Measurements from ENCODE around the gene MFF. TPM values are rescaled to one million over a fixed set of nuclear protein-coding genes. Genes with fewer than 3 reads are reported as not detected.
A peak's percentile ranks its signal among the peaks of the same experiment; 100 is the strongest.

MFF gene
- 10 to 100 TPM in 11 of 12 donors, not detected in 1; 58.5 to 91.2 (median 80.7) TPM for polyA plus RNA-seq (ENCODE audit: insufficient read length in 12 of 12)
- long read RNA-seq, donor 1, transcript MFF-201 (9 exons, 2,004 nt), result major isoform, 6 of 38 reads
- long read RNA-seq, donor 1, transcript MFF-205 (7 exons, 1,085 nt), result major isoform, 6 of 38 reads
- long read RNA-seq, donor 1, partial matches to known transcripts, result 7 of 38 reads
- long read RNA-seq, donor 1, other reads (novel, unspliced or antisense), result 0 of 38 reads
- long read RNA-seq, donor 2, transcript MFF-201 (9 exons, 2,004 nt), result major isoform, 8 of 28 reads
- long read RNA-seq, donor 2, partial matches to known transcripts, result 0 of 28 reads
- long read RNA-seq, donor 2, other reads (novel, unspliced or antisense), result 8 of 28 reads
- long read RNA-seq, donor 3, partial matches to known transcripts, result 0 of 16 reads
- long read RNA-seq, donor 3, other reads (novel, unspliced or antisense), result 0 of 16 reads
- long read RNA-seq, donor 4, partial matches to known transcripts, result 0 of 7 reads
- long read RNA-seq, donor 4, other reads (novel, unspliced or antisense), result 0 of 7 reads
- long read RNA-seq, donor 5, transcript MFF-201 (9 exons, 2,004 nt), result major isoform, 11 of 21 reads
- long read RNA-seq, donor 5, partial matches to known transcripts, result 0 of 21 reads
- long read RNA-seq, donor 5, other reads (novel, unspliced or antisense), result 0 of 21 reads
- long read RNA-seq, donor 6, transcript MFF-218 (3 exons, 1,824 nt), result major isoform, 5 of 17 reads
- long read RNA-seq, donor 6, transcript MFF-203 (8 exons, 1,716 nt), result major isoform, 5 of 17 reads
- long read RNA-seq, donor 6, partial matches to known transcripts, result 0 of 17 reads
- long read RNA-seq, donor 6, other reads (novel, unspliced or antisense), result 0 of 17 reads
- long read RNA-seq, donor 7, partial matches to known transcripts, result 0 of 13 reads
- long read RNA-seq, donor 7, other reads (novel, unspliced or antisense), result 0 of 13 reads
- long read RNA-seq, donor 8, transcript MFF-205 (7 exons, 1,085 nt), result major isoform, 7 of 29 reads
- long read RNA-seq, donor 8, transcript MFF-201 (9 exons, 2,004 nt), result minor isoform, 6 of 29 reads
- long read RNA-seq, donor 8, partial matches to known transcripts, result 0 of 29 reads
- long read RNA-seq, donor 8, other reads (novel, unspliced or antisense), result 6 of 29 reads
- long read RNA-seq, donor 9, partial matches to known transcripts, result 0 of 11 reads
- long read RNA-seq, donor 9, other reads (novel, unspliced or antisense), result 0 of 11 reads
- long read RNA-seq, donor 10, transcript MFF-201 (9 exons, 2,004 nt), result major isoform, 10 of 33 reads
- long read RNA-seq, donor 10, transcript MFF-205 (7 exons, 1,085 nt), result minor isoform, 7 of 33 reads
- long read RNA-seq, donor 10, partial matches to known transcripts, result 0 of 33 reads
- long read RNA-seq, donor 10, other reads (novel, unspliced or antisense), result 10 of 33 reads
- long read RNA-seq, donor 11, transcript MFF-203 (8 exons, 1,716 nt), result minor isoform, 6 of 32 reads
- long read RNA-seq, donor 11, transcript MFF-205 (7 exons, 1,085 nt), result major isoform, 11 of 32 reads
- long read RNA-seq, donor 11, partial matches to known transcripts, result 0 of 32 reads
- long read RNA-seq, donor 11, other reads (novel, unspliced or antisense), result 5 of 32 reads

- peak; percentile 97 for DNase-seq
Measured at GRCh38 chr2:227324995-227325838, at the start of gene MFF. MFF (plus strand) TSS chr2:227325251; CDS start chr2:227330666, 5,415 bp downstream.

GRCh38 chr2:227280895-227281294, 44.2 kb upstream of the MFF start:
- DNase-seq, result no peak

GRCh38 chr2:227285741-227286236, 39.3 kb upstream of the MFF start:
- DNase-seq, result no peak

GRCh38 chr2:227287771-227288170, 37.3 kb upstream of the MFF start:
- no peak for DNase-seq

GRCh38 chr2:227292314-227292713, 32.7 kb upstream of the MFF start:
- DNase-seq, result no peak

- no peak for DNase-seq
Measured at GRCh38 chr2:227293531-227293930, 31.5 kb upstream of the MFF start.

- no peak for DNase-seq
Measured at GRCh38 chr2:227295806-227296205, 29.2 kb upstream of the MFF start.

- DNase-seq, result no peak
Measured at GRCh38 chr2:227296671-227297405, 28.2 kb upstream of the MFF start.

GRCh38 chr2:227301523-227301922, 23.5 kb upstream of the MFF start:
- no peak for DNase-seq

GRCh38 chr2:227308784-227309183, 16.3 kb upstream of the MFF start:
- no peak for DNase-seq

- no peak for DNase-seq
Measured at GRCh38 chr2:227310756-227311110, 14.3 kb upstream of the MFF start.

- no peak for DNase-seq
Measured at GRCh38 chr2:227311861-227312506, 13.1 kb upstream of the MFF start.

- DNase-seq, result no peak
Measured at GRCh38 chr2:227312579-227312978, 12.5 kb upstream of the MFF start.

- no peak for DNase-seq
Measured at GRCh38 chr2:227313310-227313709, 11.7 kb upstream of the MFF start.

GRCh38 chr2:227317834-227318233, 7.2 kb upstream of the MFF start:
- no peak for DNase-seq

- DNase-seq, result no peak
Measured at GRCh38 chr2:227320305-227321094, 4.6 kb upstream of the MFF start.

GRCh38 chr2:227322530-227323205, 2.4 kb upstream of the MFF start:
- no peak for DNase-seq

All from muscle of arm (tissue), 14 donors.